ENCODE results near the gene TMEM121B.

TMEM121B gene

GRCh38 chr22:17109976-17110375, 11.2 kb downstream of the TMEM121B start:
- no peak for DNase-seq

- DNase-seq: no peak
These were observed 11.9 kb downstream of the TMEM121B start for GRCh38 chr22:17109113-17109865.

- no peak for DNase-seq
These were observed 12.7 kb downstream of the TMEM121B start for GRCh38 chr22:17108256-17109112.

- no peak for DNase-seq
These were observed 13.7 kb downstream of the TMEM121B start for GRCh38 chr22:17107547-17107810.

- peak in 1 of 2 donors; percentile 31 for DNase-seq
These were observed 14.2 kb downstream of the TMEM121B start for GRCh38 chr22:17106785-17107546.

- no peak for DNase-seq
These were observed 14.9 kb downstream of the TMEM121B start for GRCh38 chr22:17106161-17106784.

GRCh38 chr22:17105143-17106129, 15.7 kb downstream of the TMEM121B start:
- DNase-seq: no peak

- no peak for DNase-seq
These were observed 16.7 kb downstream of the TMEM121B start for GRCh38 chr22:17104336-17104935.

GRCh38 chr22:17103351-17103750, 17.8 kb downstream of the TMEM121B start:
- no peak for DNase-seq

- no peak for DNase-seq
These were observed 18.9 kb downstream of the TMEM121B start for GRCh38 chr22:17102297-17102667.

- no peak for DNase-seq
These were observed 19.5 kb downstream of the TMEM121B start for GRCh38 chr22:17101475-17102296.

GRCh38 chr22:17100621-17101020, 20.5 kb downstream of the TMEM121B start:
- DNase-seq: no peak

- DNase-seq: no peak
These were observed 22.8 kb downstream of the TMEM121B start for GRCh38 chr22:17098379-17098819.

GRCh38 chr22:17097701-17098100, 23.5 kb downstream of the TMEM121B start:
- no peak for DNase-seq

- no peak for DNase-seq
These were observed 24.1 kb downstream of the TMEM121B start for GRCh38 chr22:17097062-17097461.

GRCh38 chr22:17096071-17096470, 25.1 kb downstream of the TMEM121B start:
- no peak for DNase-seq

GRCh38 chr22:17095538-17095937, 25.6 kb downstream of the TMEM121B start:
- DNase-seq: no peak

GRCh38 chr22:17093081-17093480, 28.1 kb downstream of the TMEM121B start:
- no peak for DNase-seq

GRCh38 chr22:17091851-17092250, 29.3 kb downstream of the TMEM121B start:
- DNase-seq: no peak

- DNase-seq: no peak
These were observed 30.6 kb downstream of the TMEM121B start for GRCh38 chr22:17090550-17090949.
